ENCODE results near the gene PARK7.
"Not testable (repeated sequence)": the region's sequence is repeated elsewhere in the genome, so short reads cannot be mapped to it uniquely, and the experiment has no call there.

Gene PARK7

DNA sequence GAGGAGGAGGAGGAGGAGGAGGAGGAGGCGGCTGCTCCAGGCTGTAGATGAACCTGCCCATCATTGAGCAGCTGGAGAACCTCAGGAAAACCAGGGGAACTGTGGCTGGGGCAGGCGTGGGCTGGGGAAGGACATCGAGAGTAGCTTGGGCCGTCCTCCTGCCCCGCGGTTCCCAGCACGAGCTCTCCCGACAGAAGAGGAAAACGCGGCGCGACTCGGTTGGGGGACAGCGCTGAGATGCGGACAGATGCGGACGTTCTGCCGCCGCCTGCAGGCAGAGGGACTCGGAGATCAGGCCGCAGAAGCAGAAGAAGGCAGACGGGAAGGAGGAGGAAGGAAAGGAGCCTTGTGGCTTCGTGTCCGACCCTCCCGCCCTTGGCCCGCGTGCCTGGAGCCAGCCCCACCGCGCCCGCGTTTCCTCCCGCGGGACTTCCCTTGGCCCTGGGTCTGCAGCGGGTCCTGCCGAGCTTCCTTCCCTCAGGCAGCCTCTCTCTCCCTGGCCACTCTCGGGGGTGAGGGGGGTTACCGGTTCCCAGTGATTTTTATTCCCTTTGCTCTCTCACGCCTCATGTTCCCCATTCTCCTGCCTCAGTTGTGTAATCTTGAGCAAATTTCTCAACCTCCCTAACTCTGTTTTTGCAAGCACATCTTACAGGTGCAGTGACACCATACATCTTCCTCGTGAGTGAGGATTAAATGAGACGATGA, 19.1 kb upstream of the PARK7 start:
- no peak for DNase-seq (ENCODE audit: low read depth in 1 of 2, low spot score in 1 of 2)

DNA sequence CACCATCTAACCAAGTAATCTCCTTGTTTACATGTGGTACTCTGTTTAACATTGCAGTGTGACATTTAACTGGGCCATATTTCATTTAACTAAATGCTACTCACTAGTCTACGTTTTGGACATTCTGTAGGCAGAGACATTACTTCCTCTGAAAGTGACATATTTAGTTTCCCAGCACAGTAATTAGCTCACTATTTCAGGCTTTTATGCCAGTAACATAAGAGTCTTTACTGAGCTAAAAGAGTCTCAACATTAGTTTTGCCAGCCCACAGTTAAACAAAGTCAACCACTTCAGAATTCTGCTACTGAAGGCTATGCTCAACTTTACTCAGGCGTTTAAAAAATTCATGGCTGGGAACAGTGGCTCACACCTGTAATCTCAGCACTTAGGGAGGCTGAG, 18.3 kb upstream of the PARK7 start:
- no peak for DNase-seq (ENCODE audit: low read depth in 1 of 2, low spot score in 1 of 2)

DNA sequence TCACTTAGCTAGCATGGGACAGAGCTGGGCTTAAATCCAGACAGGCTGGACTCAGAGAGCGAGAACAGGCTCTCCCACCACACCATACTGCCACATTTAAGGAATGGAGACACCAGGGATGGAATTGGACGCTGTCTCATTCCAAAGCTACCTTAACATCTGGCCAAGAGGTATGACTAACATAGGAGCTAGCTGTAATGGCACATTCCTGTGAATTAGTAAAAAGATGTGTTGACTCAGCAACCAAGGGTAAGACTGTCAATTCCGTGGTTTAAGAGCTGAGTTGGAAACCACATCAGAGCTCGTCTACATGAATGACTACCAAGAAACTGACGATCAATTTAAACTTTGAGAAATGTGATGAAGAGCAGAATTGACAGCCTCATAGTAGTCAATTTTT, 12.6 kb upstream of the PARK7 start:
- peak in 1 of 2 donors; percentile 49 for DNase-seq (ENCODE audit: low read depth in 1 of 2, low spot score in 1 of 2)

DNA sequence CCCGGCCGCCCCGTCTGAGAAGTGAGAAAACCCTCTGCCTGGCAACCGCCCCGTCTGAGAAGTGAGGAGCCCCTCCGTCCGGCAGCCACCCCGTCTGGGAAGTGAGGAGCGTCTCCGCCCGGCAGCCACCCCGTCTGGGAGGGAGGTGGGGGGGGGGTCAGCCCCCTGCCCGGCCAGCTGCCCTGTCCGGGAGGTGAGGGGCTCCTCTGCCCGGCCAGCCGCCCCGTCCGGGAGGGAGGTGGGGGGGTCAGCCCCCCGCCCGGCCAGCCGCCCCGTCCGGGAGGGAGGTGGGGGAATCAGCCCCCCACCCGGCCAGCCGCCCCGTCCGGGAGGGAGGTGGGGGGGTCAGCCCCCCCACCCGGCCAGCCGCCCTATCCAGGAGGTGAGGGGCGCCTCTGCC, 8.7 kb upstream of the PARK7 start:
- DNase-seq (ENCODE audit: low read depth in 1 of 2, low spot score in 1 of 2) = not testable (repeated sequence)

GRCh38 chr1:7953850-7954609, 7.5 kb upstream of the PARK7 start:
- peak; percentile 59 to 78 for DNase-seq (ENCODE audit: low read depth in 1 of 2, low spot score in 1 of 2)

DNA sequence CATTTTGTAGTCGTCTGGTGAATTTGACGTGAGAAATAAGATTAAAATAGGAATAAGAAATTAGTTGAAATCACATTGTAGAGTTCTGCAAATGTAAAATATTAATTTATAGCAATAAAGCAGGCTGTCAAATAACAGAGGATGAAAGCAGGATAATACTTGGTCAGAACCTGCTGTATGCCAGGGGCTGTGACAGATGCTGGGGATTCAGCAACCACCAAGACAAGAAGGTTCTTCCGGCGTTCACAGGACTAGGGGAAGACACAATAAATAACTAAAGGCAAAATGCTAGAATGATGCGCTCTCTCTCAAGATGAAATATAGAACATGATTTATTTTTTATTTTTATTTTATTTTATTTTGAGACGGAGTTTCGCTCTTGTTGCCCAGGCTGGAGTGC, 6.8 kb upstream of the PARK7 start:
- DNase-seq (ENCODE audit: low read depth in 1 of 2, low spot score in 1 of 2) = no peak

DNA sequence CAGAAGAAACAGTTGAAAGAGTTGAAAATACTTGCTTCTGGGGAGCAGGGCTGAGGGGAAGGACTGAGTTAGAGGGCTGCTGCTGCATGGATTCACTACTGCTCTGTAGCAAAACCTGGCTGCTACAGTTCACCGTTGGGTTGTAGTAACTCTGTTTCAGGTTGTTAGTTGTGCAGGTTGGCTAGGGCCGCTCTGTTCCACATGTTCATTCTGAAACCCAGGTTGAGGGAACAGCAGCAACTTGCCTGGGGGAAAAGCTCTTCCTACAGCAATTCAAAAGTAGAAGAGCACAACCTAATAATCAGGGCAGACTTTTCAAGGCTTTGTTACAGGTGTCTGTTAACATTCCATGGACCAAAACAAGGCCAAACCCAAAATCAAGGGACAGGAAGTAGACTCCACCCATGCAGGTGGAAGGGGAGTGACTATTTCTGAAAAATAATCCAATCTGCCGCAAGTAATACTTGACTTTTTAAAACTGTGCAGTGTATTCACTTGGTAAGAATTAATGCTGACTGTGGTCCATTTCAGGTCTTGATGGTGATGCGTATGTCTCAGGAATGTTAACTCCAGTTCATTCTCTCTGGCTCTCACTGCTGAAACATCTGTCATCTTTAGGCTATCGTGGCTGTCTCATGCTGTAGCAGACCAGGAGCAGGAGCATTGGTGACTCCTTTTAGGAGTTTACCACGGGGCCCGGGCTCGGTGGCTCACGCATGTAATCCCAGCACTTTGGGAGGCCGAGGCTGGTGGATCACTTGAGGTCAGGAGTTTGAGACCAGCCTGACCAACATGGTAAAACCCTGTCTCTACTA, 5.1 kb upstream of the PARK7 start:
- no peak for DNase-seq (ENCODE audit: low read depth in 1 of 2, low spot score in 1 of 2)

DNA sequence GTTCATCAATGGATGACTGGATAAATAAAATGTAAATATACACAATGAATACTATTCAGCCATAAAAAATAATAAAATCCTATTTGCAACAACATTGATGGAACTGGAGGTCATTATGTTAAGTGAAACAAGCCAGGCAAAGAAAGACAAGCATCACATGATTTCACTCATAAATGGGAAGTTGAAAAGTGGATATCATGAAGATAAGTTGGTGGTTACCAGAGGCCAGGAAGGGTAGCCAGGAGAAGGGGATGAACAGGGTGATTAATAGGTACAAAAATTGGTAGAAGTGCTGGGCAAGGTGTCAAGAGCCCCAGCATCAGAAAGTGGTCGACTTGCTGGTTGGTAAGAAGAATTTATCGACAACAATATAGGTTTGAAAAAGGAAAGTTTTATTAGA, 1.3 kb upstream of the PARK7 start:
- DNase-seq (ENCODE audit: low read depth in 1 of 2, low spot score in 1 of 2) = no peak

DNA sequence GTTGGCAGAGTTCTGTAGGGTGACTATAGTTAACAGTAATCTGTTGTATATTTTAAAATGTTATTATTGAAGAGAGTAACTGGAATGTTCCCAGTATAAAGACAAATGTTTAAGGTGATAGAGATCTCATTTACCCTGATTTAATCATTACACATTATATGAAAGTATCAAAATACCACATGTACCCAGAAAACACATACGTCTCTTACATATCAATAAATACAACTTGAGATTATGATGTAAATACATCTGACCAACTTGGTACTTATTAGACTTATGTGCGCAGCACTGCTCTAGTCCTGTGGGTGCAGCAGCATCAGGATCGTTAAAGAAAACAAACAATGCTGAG, 670 bp upstream of the PARK7 start:
- DNase-seq (ENCODE audit: low read depth in 1 of 2, low spot score in 1 of 2) = no peak

- no peak for DNase-seq (ENCODE audit: low read depth in 1 of 2, low spot score in 1 of 2)
Measured at GRCh38 chr1:7962014-7962335, 464 bp downstream of the PARK7 start.

- DNase-seq (ENCODE audit: low read depth in 1 of 2, low spot score in 1 of 2) = no peak
Measured at GRCh38 chr1:7962636-7963377, 1.3 kb downstream of the PARK7 start.

DNA sequence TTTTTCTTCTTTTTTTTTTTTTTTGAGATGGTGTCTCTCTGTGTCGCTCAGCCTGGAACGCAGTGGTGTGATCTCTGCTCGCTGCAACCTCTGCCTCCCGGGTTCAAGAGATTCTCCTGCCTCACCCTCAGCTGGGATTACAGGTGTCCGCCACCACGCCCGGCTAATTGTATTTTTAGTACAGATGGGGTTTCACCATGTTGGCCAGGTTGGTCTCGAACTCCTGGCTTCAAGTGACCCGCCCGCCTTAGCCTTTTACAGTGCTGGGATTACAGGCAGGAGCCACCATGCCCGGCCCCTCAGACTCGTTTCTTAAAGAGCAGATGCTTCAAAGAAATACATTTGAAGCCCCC, 1.8 kb downstream of the PARK7 start:
- not testable (repeated sequence) for DNase-seq (ENCODE audit: low read depth in 1 of 2, low spot score in 1 of 2)

- DNase-seq (ENCODE audit: low read depth in 1 of 2, low spot score in 1 of 2) = not testable (repeated sequence)
Measured at GRCh38 chr1:7963841-7964240, 2.3 kb downstream of the PARK7 start.

GRCh38 chr1:7964476-7964875, 3.0 kb downstream of the PARK7 start:
- no peak for DNase-seq (ENCODE audit: low read depth in 1 of 2, low spot score in 1 of 2)

GRCh38 chr1:7967196-7967595, 5.7 kb downstream of the PARK7 start:
- DNase-seq (ENCODE audit: low read depth in 1 of 2, low spot score in 1 of 2) = no peak

GRCh38 chr1:7967651-7968050, 6.1 kb downstream of the PARK7 start:
- DNase-seq (ENCODE audit: low read depth in 1 of 2, low spot score in 1 of 2) = no peak

- no peak for DNase-seq (ENCODE audit: low read depth in 1 of 2, low spot score in 1 of 2)
Measured at GRCh38 chr1:7970246-7970645, 8.7 kb downstream of the PARK7 start.

DNA sequence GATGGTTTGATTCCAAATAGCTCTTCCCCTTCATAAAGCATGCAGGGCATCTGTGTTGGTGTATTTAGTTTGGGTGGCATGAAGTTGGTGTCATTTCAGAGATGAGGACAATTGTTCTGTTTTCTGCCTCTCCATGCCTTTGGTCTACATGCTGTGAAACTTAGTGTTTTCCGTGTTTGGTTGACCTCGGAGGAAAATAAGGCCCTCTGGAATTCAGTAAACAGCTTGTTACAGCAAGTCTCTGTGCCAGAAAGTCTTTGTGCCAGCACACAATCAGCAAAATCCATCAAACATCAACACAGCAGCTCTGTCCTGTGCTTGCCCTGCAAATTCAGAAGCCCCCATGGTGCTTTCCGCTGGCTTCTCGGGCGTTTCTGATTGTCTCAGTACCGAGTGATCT, 9.5 kb downstream of the PARK7 start:
- no peak for DNase-seq (ENCODE audit: low read depth in 1 of 2, low spot score in 1 of 2)

DNA sequence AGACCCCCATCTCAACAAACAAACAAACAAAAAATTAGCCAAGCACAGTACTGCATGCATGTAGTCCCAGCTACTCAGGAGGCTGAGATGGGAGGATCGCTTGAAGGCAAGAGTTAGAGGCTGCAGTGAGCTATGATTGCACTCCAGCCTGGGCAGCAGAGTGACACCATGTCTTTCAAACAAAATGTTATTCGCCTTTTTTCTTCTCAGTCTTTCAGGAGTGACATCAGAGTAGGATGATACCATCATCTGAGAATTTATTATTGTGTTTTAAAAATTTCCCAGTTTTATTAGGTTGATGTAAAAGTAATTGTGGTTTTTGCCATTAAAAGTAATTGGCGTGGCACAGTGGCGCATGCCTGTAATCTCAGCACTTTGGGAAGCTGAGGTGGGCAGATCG, 10.8 kb downstream of the PARK7 start:
- no peak for DNase-seq (ENCODE audit: low read depth in 1 of 2, low spot score in 1 of 2)

GRCh38 chr1:7973086-7973485, 11.6 kb downstream of the PARK7 start:
- no peak for DNase-seq (ENCODE audit: low read depth in 1 of 2, low spot score in 1 of 2)

DNA sequence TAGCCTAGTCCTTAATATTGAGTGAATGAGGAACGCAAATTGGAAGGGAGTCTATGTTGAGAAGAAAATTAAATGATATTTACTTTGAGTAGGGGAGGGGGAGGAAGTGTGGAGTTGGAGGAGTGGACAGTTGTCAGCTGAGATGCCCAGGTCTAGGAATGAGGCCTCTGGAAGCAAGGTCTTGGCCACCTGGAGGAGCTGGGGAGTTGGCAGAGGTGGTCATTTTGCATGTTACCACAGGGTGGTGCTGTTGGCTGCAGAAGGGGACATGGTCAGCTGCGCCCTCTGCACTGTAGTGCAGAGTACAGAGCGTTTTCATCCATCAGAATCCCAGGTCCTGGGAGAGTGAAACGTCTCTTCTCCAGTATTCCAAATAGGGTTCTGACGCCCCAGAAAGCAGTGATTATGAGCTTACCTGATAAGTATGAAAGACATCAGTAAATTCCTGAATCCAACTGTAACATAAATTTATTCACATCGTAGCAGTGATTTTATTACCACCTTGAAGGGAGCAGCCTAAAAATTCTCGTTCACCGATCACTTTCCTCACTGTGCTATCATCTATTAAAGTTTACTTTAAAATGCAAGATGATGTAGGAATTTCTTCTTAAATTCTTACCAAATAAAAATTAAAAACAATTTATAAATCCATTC, 13.8 kb downstream of the PARK7 start:
- DNase-seq (ENCODE audit: low read depth in 1 of 2, low spot score in 1 of 2) = no peak

Measured in activated CD4-positive, alpha-beta T cell treated with anti-CD3 and anti-CD28 coated beads, Interleukin-2, amount 50 U/mL, for 24 hours (primary cell).